ENCODE measurements around the gene ZNF391. TPM values are rescaled to one million over a fixed set of nuclear protein-coding genes. Genes with fewer than 3 reads are reported as not detected.
A peak's percentile ranks its signal among the peaks of the same experiment; 100 is the strongest.

Gene ZNF391
- total RNA-seq, 1 experiment from 2014 or later: 1.1 TPM

GRCh38 chr6:27400877-27401642 lies 12.5 kb downstream of the ZNF391 start:
- CTCF ChIA-PET: no interaction called here
- H3K36me3 ChIP-seq (ENCODE audit: control insufficient read depth in 1 of 2, insufficient read depth in 2 of 2, low read length in 2 of 2): no peaks in the 10 kb centered on the region

GRCh38 chr6:27406085-27406484 lies 17.5 kb downstream of the ZNF391 start:
- Histone ChIP-seq H3K9me2 (ENCODE audit: insufficient read depth) (no peaks in the 10 kb centered on the region), H3K4me2 (ENCODE audit: low read length) (no peak overlapping the region), H3K4me1 (ENCODE audit: control insufficient read depth in 1 of 2, insufficient read depth in 2 of 2, low read length in 2 of 2) (peaks cover 0 to 4% of the 10 kb centered on the region in 2 experiments; a peak in 1 of 4 replicates), H3K9me3 (ENCODE audit: control insufficient read depth in 1 of 2, insufficient read depth in 1 of 2, low read depth in 1 of 2, low read length in 2 of 2) (peaks cover 0 to 9% of the 10 kb centered on the region in 2 experiments; a peak in 1 of 4 replicates), H2AFZ (ENCODE audit: low read depth, low read length, poor library complexity, severe bottlenecking) (no peak overlapping the region), H3K79me2 (ENCODE audit: insufficient read depth, low read length) (no peaks in the 10 kb centered on the region), H3K27ac (ENCODE audit: low read depth, low read length) (no peak overlapping the region), H3K9ac (ENCODE audit: low read length) (no peak overlapping the region), H3K27me3 (ENCODE audit: insufficient read depth, low read length) (no peaks in the 10 kb centered on the region), H3K4me3 (replicated peaks in 1 of 2; ENCODE audit: low read depth in 1 of 2, low read length in 2 of 2) (no peak overlapping the region), H4K20me1 (ENCODE audit: insufficient read depth) (no peaks in the 10 kb centered on the region), H3K36me3 (ENCODE audit: control insufficient read depth in 1 of 2, insufficient read depth in 2 of 2, low read length in 2 of 2) (no peaks in the 10 kb centered on the region)
- ATAC-seq (no peak), DNase-seq (ENCODE audit: low read depth, low spot score) (no peak)
- RAD21 ChIA-PET (ENCODE audit: low non-redundant PET in 1 of 2, low total read pairs in 2 of 2, uncharacterized antibody in 2 of 2, unreplicated experiment in 2 of 2): no interaction called here
- BruUV-seq (replicated peaks): no TSS peak
- POLR2A ChIA-PET: no interaction called here
- intact Hi-C loops (cut with micrococcal nuclease): no loop called here
- CTCF ChIA-PET: no interaction called here
- TF ChIP-seq YY1 (IDR thresholded peaks at IDR 0.05; ENCODE audit: extremely low read depth, insufficient replicate concordance, low read depth, low read length): no peak
- no peak for TF ChIP-seq SP1 (IDR thresholded peaks at IDR 0.05; ENCODE audit: low read depth)
- no peak for TF ChIP-seq ZBTB33 (IDR thresholded peaks at IDR 0.05; ENCODE audit: extremely low read depth, insufficient replicate concordance, low read length)
- TF ChIP-seq CBX3 (IDR thresholded peaks at IDR 0.05; ENCODE audit: low read depth): no peak
- TF ChIP-seq SRF (IDR thresholded peaks at IDR 0.05; ENCODE audit: low read depth): no peak
- no peak for TF ChIP-seq EZH2phosphoT487 (IDR thresholded peaks at IDR 0.05; ENCODE audit: borderline replicate concordance)
- no peak for TF ChIP-seq FOSL1 (IDR thresholded peaks at IDR 0.05; ENCODE audit: low read depth)
- no peak for TF ChIP-seq CEBPB (IDR thresholded peaks at IDR 0.05; ENCODE audit: low read depth)
- TF ChIP-seq MAX (IDR thresholded peaks at IDR 0.05): no peak
- no peak for TF ChIP-seq CTCF (IDR thresholded peaks at IDR 0.05 in 2 of 3, conservative IDR thresholded peaks at IDR 0.05 in 1 of 3; ENCODE audit: borderline replicate concordance in 1 of 3, insufficient read depth in 1 of 3, low read depth in 2 of 3, low read length in 2 of 3)

More at GRCh38 chr6:27400877-27401642, 12.5 kb downstream of the ZNF391 start:
- no peaks in the 10 kb centered on the region for H3K27me3 ChIP-seq (ENCODE audit: insufficient read depth, low read length)
- H2AFZ ChIP-seq (ENCODE audit: low read depth, low read length, poor library complexity, severe bottlenecking): no peak overlapping the region
- intact Hi-C loops (cut with micrococcal nuclease): no loop called here
- H4K20me1 ChIP-seq (ENCODE audit: insufficient read depth): no peaks in the 10 kb centered on the region
- H3K79me2 ChIP-seq (ENCODE audit: insufficient read depth, low read length): no peaks in the 10 kb centered on the region
- POLR2A ChIA-PET: no interaction called here
- no TSS peak for BruUV-seq (replicated peaks)
- RAD21 ChIA-PET (ENCODE audit: low non-redundant PET in 1 of 2, low total read pairs in 2 of 2, uncharacterized antibody in 2 of 2, unreplicated experiment in 2 of 2): no interaction called here
- H3K27ac ChIP-seq (ENCODE audit: low read depth, low read length): no peak overlapping the region
- DNase-seq (ENCODE audit: low read depth, low spot score) (no peak), ATAC-seq (no peak)
- H3K4me3 ChIP-seq (replicated peaks in 1 of 2; ENCODE audit: low read depth in 1 of 2, low read length in 2 of 2): no peak overlapping the region
- H3K4me2 ChIP-seq (ENCODE audit: low read length): no peak overlapping the region
- peaks cover 8 to 18% of the 10 kb centered on the region in 2 experiments; a peak in 3 of 4 replicates for H3K9me3 ChIP-seq (ENCODE audit: control insufficient read depth in 1 of 2, insufficient read depth in 1 of 2, low read depth in 1 of 2, low read length in 2 of 2)
- no peaks in the 10 kb centered on the region for H3K9me2 ChIP-seq (ENCODE audit: insufficient read depth)
- H3K9ac ChIP-seq (ENCODE audit: low read length): no peak overlapping the region
- TF ChIP-seq SP1 (IDR thresholded peaks at IDR 0.05; ENCODE audit: low read depth) (no peak), ZNF274 (IDR thresholded peaks at IDR 0.05; ENCODE audit: low read depth, low read length) (peak; percentile 88), ELF1 (IDR thresholded peaks at IDR 0.05; ENCODE audit: borderline replicate concordance, low read depth) (no peak), ATF3 (IDR thresholded peaks at IDR 0.05) (no peak), JUND (IDR thresholded peaks at IDR 0.05) (no peak), SRF (IDR thresholded peaks at IDR 0.05; ENCODE audit: low read depth) (no peak), MAX (IDR thresholded peaks at IDR 0.05) (no peak)
- H3K4me1 ChIP-seq (ENCODE audit: control insufficient read depth in 1 of 2, insufficient read depth in 2 of 2, low read length in 2 of 2): no peaks in the 10 kb centered on the region
